ENCODE measurements around the gene SRRT.

- TF ChIP-seq GATA2 (IDR thresholded peaks at IDR 0.05; ENCODE audit: low read depth, low read length) (no peak), GATA3 (IDR thresholded peaks at IDR 0.05; ENCODE audit: low read depth, low read length) (no peak)
Measured at GRCh38 chr7:100933734-100934133, 58.8 kb downstream of the SRRT start.
